GM19452 (cell line): Measurements from ENCODE around the gene MBLAC2.

Experiments
- ATAC-seq: cut with Tn5 transposase; IDR thresholded peaks from one replicate; pipeline ENCODE4 v1.9.1; 2021; ENCODE audit not compliant: unreplicated experiment

Gene MBLAC2

GRCh38 chr5:90474235-90475107 lies at the start of gene MBLAC2, which contains the start of gene POLR3G:
TSS of gene MBLAC2 (minus strand) at chr5:90474771. CDS start at chr5:90474292, 479 bp downstream.
TSS of gene POLR3G (plus strand) at chr5:90474864. CDS start at chr5:90485568, 10,704 bp downstream.
- ATAC-seq, result peak; percentile 90

GRCh38 chr5:90519081-90519480 lies 44.5 kb upstream of the MBLAC2 start:
- no peak for ATAC-seq

DNA sequence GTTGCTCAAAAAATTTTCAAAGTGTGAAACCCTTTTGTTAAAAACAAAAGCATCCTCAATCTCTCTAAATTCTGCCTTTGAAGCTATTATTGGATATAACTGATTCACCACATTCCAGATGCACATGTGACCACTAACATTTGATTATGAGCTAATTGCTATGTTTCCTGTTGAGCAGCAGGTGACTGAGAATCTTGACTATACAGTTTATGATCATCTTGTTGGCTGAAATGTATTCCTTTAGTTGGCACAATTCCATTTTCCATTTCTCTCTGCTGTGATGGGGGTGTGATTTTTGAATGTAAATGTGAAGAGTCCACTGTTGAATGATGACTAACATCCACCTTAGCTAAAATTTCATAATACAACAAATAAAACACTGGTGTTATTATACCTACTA lies 44.1 kb upstream of the MBLAC2 start:
- no peak for ATAC-seq

DNA sequence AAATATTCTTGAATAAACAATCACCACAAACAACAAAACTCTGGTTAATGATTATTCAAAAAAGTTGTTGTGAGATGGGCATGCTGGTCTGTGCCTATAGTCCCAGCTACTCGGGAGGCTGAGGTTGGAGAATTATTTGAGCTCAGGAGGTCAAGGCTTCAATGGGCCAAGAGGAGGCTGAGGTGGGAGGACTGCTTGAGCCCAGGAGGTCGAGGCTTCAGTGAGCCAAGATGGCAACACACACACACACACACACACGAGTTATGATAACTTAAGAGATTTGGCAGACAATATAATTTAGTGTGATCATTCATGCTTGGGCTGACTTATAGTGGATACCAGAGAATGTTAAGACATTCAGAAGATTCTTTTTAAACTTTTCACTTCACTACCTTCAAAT lies 39.9 kb upstream of the MBLAC2 start:
- ATAC-seq, result no peak

GRCh38 chr5:90510438-90510837 lies 35.9 kb upstream of the MBLAC2 start:
- no peak for ATAC-seq

- no peak for ATAC-seq
These were observed 31.6 kb upstream of the MBLAC2 start for GRCh38 chr5:90506221-90506620.

GRCh38 chr5:90504743-90505142 lies 30.2 kb upstream of the MBLAC2 start:
- ATAC-seq, result no peak

DNA sequence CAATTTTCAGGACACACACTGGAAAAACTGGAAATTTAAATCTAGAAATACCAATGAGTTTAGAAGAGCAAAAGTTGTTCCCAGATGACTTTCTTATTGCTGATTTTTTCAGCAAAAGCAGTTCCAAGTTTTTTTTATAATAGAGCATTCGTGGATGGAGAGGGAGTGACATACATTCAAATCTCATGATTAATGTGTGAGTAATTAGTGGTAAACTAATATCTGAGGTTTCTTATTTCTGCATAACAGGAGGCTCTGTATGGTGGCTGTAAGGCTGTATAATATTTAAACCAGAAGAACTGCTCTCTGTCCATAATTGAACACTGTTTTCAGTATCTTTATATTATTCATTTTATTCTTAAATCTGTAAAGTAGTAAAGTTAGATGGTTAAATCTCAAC lies 29.0 kb upstream of the MBLAC2 start:
- ATAC-seq, result no peak

GRCh38 chr5:90495146-90495545 lies 20.6 kb upstream of the MBLAC2 start:
- ATAC-seq, result no peak

- no peak for ATAC-seq
These were observed 19.5 kb upstream of the MBLAC2 start for GRCh38 chr5:90494043-90494442.

DNA sequence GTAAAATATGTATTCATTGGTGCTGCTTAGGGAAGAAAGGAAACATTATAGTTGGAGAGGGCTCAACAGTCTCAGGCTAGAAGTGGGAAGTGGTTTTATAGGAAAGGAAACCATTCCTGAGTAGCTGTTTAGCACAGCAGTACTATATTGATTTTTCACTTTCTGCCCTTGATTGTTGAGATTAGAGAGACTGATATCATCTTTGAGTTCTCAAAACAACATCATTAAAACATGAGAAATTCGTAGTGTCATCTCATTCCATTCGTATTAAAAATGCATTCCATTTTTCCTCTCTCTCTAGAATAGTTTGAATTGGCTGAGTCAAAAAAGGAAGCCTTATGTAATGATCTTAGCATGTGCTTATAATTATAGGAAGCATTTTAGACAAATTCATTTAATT lies 14.2 kb upstream of the MBLAC2 start:
- ATAC-seq, result no peak

- ATAC-seq, result no peak
These were observed 10.0 kb upstream of the MBLAC2 start for GRCh38 chr5:90484540-90484939.

DNA sequence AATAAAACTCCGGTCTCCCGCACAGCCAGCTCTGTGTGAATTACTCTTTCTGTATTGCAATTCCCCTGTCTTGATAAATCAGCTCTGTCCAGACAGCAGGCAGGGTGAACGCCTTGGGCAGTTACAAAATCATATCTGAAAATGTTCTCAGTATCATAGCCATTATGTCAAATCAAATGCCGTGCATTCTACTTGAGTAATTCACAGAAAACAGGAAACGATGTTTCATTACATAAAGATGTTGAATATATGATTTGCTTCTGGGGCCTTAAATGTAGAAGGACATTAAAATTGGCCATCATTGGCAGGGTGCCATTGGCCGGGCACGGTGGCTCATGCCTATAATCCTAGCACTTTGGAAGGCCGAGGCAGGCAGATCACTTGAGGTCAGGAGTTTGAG lies 8.6 kb upstream of the MBLAC2 start:
- no peak for ATAC-seq

DNA sequence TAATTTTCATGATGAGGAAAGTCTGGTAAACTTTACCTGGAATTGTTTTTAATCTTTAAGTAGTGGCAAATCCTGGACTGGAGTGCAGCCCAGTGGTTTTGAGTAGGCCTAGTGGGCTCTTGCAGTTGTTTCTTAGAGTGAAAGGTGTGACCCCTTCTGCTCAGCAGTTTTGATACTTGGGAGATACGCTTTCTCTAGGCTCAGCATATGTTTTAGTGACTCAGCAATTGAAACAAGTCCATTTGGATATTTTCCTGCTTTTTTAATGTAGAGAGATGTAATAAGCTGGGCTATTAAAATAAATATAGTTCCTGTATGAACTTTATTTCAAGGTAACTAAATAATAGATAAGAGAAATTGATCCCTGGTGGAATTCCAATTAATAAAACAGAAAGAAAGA lies 6.1 kb upstream of the MBLAC2 start:
- ATAC-seq, result no peak

DNA sequence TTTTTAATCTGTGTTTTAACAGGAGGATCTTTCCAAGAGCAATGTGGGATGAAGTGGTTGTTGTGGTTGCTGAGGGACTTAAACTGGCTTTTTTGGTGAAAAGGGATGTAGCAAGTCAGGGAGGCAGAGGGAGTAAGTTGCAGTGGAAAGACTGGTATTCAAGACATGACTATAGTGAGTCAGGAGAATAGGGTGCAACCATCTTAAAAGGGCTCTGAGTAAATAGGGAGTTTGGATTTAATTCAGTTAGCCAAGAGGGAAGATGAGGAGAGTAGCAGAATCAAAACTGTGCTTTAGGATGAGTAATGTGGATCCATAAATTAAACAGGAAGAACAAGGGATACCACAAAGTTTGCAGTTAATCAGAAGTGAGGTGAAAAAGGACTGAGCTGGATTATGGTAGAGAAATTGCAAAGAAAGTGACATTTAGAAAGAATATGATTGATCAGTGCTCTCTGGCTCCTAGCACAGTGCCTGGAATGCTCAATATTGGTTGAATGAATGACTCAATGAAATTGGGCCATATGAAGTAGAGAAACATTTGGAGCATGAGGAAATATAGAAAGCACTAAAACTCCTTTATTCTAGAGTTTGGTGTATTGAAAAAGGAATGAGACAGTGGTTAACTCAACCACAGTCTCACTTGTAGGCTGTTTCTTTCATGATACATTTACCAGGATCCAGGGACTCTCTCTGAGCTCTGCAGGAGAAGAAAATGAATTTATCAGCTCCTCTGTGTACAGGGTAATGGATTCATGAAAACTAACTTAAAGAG lies 5.2 kb upstream of the MBLAC2 start:
- ATAC-seq, result no peak

DNA sequence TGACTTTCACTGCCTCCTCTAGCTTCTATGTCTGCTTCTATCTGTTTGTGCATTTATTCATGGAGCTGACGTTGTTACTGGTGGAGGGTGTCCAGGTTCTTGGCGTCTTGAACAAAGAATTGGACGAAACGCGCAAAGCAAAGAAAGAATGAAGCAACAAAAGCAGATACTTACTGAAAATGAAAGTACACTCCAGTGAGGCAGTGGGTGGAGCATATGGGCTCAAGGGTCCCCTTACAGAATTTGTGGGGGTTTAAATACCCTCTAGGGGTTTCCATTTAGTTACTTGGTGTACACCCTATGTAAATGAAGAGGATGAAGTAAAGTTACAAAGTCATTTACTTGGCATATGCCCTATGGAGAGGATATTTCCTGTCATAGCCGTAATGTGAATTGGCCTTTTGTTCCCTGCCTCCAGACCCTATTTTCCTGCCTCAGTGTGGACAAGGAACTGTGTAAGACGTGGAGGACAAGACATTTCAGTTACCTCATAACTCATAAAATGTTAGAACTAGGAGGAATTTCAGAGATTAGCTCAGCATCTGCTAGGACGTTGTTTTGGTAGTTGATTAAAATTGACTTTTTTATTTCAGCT lies 3.1 kb upstream of the MBLAC2 start:
- no peak for ATAC-seq

- ATAC-seq, result no peak
These were observed 2.5 kb upstream of the MBLAC2 start for GRCh38 chr5:90477073-90477472.

DNA sequence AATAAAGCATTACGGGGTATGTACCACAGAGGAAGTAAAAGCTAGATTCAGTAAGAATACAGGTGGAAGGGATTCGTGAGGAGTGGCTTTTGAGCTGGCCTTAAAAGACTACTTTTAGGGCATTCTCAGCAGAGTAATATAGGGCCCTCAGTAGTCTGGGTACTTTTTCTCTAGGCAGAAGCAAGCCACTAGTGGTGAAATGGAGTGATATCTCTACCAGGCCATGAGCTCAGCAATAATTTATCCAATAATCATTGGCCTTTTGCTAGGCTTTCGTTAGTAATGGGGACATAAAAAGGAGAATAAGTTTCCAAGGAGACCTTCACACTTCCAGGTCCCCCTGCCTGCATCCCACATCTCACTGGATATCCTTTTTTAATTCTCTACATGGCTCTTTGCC lies 1.8 kb upstream of the MBLAC2 start:
- ATAC-seq, result no peak

DNA sequence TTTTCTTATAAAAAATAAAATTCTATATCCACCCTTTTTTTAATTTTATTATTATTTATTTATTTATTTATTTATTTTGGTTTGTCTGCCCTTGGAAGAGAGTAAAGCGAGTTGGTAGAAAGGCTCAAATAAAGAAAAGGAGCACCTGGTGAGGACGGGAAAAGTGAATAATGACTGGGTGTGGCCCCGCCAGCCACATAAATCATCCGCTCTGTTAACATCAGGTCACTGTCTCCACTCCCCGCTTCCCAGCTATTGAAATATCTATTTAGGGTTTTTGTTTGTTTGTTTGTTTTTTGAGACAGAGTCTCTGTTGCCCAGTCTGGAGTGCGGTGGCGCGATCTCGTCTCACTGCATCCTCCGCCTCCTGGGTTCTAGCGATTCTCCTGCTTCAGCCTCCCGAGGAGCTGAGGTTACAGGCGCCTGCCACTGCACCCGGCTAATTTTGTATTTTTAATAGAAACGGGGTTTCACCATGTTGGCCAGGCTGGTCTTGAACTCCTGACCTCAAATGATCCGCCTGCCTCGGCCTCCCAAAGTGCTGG lies 937 bp upstream of the MBLAC2 start:
- no peak for ATAC-seq

- peak; percentile 17 for ATAC-seq
These were observed 956 bp downstream of the MBLAC2 start for GRCh38 chr5:90473396-90474234.
